PC-3 (cell line): ENCODE measurements around the gene FAM98C. TPM values are rescaled to one million over a fixed set of nuclear protein-coding genes. Genes with fewer than 3 reads are reported as not detected.
A peak's percentile ranks its signal among the peaks of the same experiment; 100 is the strongest.

Experiments
- ATAC-seq: fragments of 200-7000 bp; cut with Tn5 transposase; 2 replicates; pipeline ENCODE4 v1.9.1; 2020; ENCODE audit warnings: mild to moderate bottlenecking, moderate library complexity
- BruUV-seq: library from RNA; stranded (reverse); fragments of 400-500 nt; replicated peaks from 2 replicates; lab custom pipeline; 2021; lab: Mats Ljungman, UMichigan
- CTCF ChIA-PET: fragments of 300-600 bp; sonication (Branson Sonifier 250); formaldehyde crosslinking; loops from one replicate; lab custom pipeline; 2022; ENCODE audit warnings: antibody characterized with exemption; lab: Charles Lee
- POLR2A ChIA-PET: fragments of 300-600 bp; sonication (Branson Sonifier 250); formaldehyde crosslinking; loops from one replicate; lab custom pipeline; 2022; ENCODE audit warnings: antibody characterized with exemption; ENCODE audit not compliant: unreplicated experiment; lab: Charles Lee
- DNase-seq: peaks from one replicate; pipeline ENCODE4 v3.0.0-alpha.2; 2015
- H2AFZ ChIP-seq: fragments of 300-600 bp; sonication (generic); 2 replicates; pipeline ENCODE4 v1.6.0; 2016; ENCODE audit warnings: antibody characterized with exemption, low read length
- H3F3A ChIP-seq: fragments of 300-600 bp; sonication (generic); one replicate; pipeline ENCODE4 v1.6.0; 2017; ENCODE audit warnings: antibody characterized with exemption, low read length, control low read depth, mild to moderate bottlenecking; ENCODE audit not compliant: unreplicated experiment
- H3K27ac ChIP-seq: fragments of 300-600 bp; sonication (generic); 2 replicates; pipeline ENCODE4 v1.5.1; 2016; ENCODE audit warnings: mild to moderate bottlenecking, low read length
- H3K27me3 ChIP-seq: fragments of 300-600 bp; sonication (generic); 2 replicates; pipeline ENCODE4 v1.6.1; 2016; ENCODE audit warnings: low read length, mixed read lengths
- H3K36me3 ChIP-seq: fragments of 300-600 bp; sonication (generic); 2 replicates; pipeline ENCODE4 v1.6.1; 2016; ENCODE audit warnings: low read depth, mixed run types, low read length, mixed read lengths
- H3K4me1 ChIP-seq: fragments of 300-600 bp; sonication (generic); 2 replicates; pipeline ENCODE4 v1.5.1; 2016; ENCODE audit warnings: low read length; ENCODE audit not compliant: insufficient read depth
- H3K4me2 ChIP-seq: fragments of 300-600 bp; sonication (generic); 2 replicates; pipeline ENCODE4 v1.6.0; 2016; ENCODE audit warnings: low read length
- H3K4me3 ChIP-seq: fragments of 300-600 bp; sonication (generic); 2 replicates; pipeline ENCODE4 v1.5.1; 2016; ENCODE audit warnings: mild to moderate bottlenecking, low read length, mixed read lengths
- H3K79me2 ChIP-seq: fragments of 300-600 bp; sonication (generic); 2 replicates; pipeline ENCODE4 v1.6.1; 2017; ENCODE audit warnings: low read length, mixed read lengths
- H3K9ac ChIP-seq: fragments of 300-600 bp; sonication (generic); 2 replicates; pipeline ENCODE4 v1.6.0; 2016; ENCODE audit warnings: mild to moderate bottlenecking, low read length
- H3K9me2 ChIP-seq: fragments of 300-600 bp; sonication (generic); replicated peaks from 2 replicates; pipeline ENCODE4 v1.6.1; 2016; ENCODE audit warnings: mixed run types, low read length, mixed read lengths
- H3K9me3 ChIP-seq: fragments of 300-600 bp; sonication (generic); 2 replicates; pipeline ENCODE4 v1.6.1; 2016; ENCODE audit warnings: low read length, mixed read lengths
- H4K20me1 ChIP-seq: fragments of 300-600 bp; sonication (generic); 2 replicates; pipeline ENCODE4 v1.6.1; 2016; ENCODE audit warnings: low read length, mixed read lengths
- CTCF ChIP-seq: fragments of 300-600 bp; sonication (generic); conservative IDR thresholded peaks from 2 replicates; pipeline ENCODE4 v1.5.1; 2017; ENCODE audit warnings: antibody characterized with exemption, low read depth, mild to moderate bottlenecking, low read length
- EZH2 ChIP-seq: fragments of 300-600 bp; sonication (generic); IDR thresholded peaks from one replicate; pipeline ENCODE4 v1.6.1; 2017; ENCODE audit warnings: antibody characterized with exemption, mild to moderate bottlenecking, low read length; ENCODE audit not compliant: unreplicated experiment
- EZH2phosphoT487 ChIP-seq: fragments of 300-600 bp; sonication (generic); IDR thresholded peaks from 2 replicates; pipeline ENCODE4 v1.6.1; 2018; ENCODE audit warnings: mild to moderate bottlenecking, antibody characterized with exemption, low read length, borderline replicate concordance
- intact Hi-C: fragments of 100-400 bp; cut with micrococcal nuclease; formaldehyde crosslinking; loops from 2 replicates; pipeline ENCODE4 v1.9.0; 2023
- total RNA-seq: library from RNA; depleted of rRNA; stranded (reverse); fragments of >200 nt; gene quantifications from 2 replicates; pipeline ENCODE4 v1.2.3, GENCODE V29; 2014

The FAM98C gene
- total RNA-seq, 1 experiment from 2014 or later = 23.5 TPM

DNA sequence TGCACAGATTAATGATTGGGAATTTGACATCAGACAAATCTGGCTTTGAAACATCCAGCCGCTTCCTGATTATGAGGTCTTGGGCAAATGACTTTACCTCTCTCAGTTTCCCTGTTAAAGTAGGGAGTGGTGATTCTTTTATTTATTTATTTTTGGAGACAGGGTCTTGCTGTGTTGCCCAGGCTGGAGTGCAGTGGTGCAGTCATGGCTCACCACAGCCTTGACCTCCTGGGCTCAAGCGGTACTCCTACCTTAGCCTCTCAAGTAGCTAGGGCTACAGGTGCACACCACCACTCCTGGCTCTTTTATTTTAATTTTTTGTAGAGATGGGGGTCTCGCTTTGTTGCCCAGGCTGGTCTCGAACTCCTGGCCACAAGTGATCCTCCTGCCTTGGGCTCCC, 25.8 kb upstream of the FAM98C start:
- ATAC-seq (no peak), DNase-seq (no peak)
- CTCF ChIA-PET = no interaction called here
- Histone ChIP-seq H3K9me2 (no peaks in the 10 kb centered on the region), H3K36me3 (peaks cover 15% of the 10 kb centered on the region), H3K4me1 (peaks cover 15% of the 10 kb centered on the region), H3K27me3 (no peaks in the 10 kb centered on the region), H3K4me2 (peak overlapping the region; percentile 98; the same call in 1 of the 2 replicates), H4K20me1 (peaks cover 16% of the 10 kb centered on the region; the same call in 1 of the 2 replicates), H3K9me3 (no peaks in the 10 kb centered on the region), H2AFZ (no peak overlapping the region), H3K4me3 (no peak overlapping the region; the same call in 1 of the 2 replicates), H3K27ac (no peak overlapping the region), H3F3A (no peaks in the 10 kb centered on the region), H3K79me2 (peaks cover 36% of the 10 kb centered on the region), H3K9ac (no peak overlapping the region)
- no TSS peak for BruUV-seq
- TF ChIP-seq CTCF (no peak), EZH2 (no peak), EZH2phosphoT487 (no peak)
- intact Hi-C loops = no loop called here
- POLR2A ChIA-PET = no interaction called here

- Histone ChIP-seq H3K79me2 (peaks cover 36% of the 10 kb centered on the region), H3K9me2 (no peaks in the 10 kb centered on the region), H2AFZ (no peak overlapping the region), H3K27ac (no peak overlapping the region), H3K4me2 (no peak overlapping the region), H3F3A (no peaks in the 10 kb centered on the region), H4K20me1 (peaks cover 16% of the 10 kb centered on the region; the same call in 1 of the 2 replicates), H3K36me3 (peaks cover 23% of the 10 kb centered on the region), H3K9me3 (no peaks in the 10 kb centered on the region), H3K9ac (no peak overlapping the region), H3K4me1 (peaks cover 15% of the 10 kb centered on the region), H3K27me3 (no peaks in the 10 kb centered on the region), H3K4me3 (no peak overlapping the region)
- no peak for ATAC-seq
- TF ChIP-seq CTCF = no peak
- DNase-seq = no peak
- intact Hi-C loops = no loop called here
- POLR2A ChIA-PET = no interaction called here
- BruUV-seq = no TSS peak
- CTCF ChIA-PET = no interaction called here
These were observed 24.0 kb upstream of the FAM98C start for GRCh38 chr19:38378866-38379265.

DNA sequence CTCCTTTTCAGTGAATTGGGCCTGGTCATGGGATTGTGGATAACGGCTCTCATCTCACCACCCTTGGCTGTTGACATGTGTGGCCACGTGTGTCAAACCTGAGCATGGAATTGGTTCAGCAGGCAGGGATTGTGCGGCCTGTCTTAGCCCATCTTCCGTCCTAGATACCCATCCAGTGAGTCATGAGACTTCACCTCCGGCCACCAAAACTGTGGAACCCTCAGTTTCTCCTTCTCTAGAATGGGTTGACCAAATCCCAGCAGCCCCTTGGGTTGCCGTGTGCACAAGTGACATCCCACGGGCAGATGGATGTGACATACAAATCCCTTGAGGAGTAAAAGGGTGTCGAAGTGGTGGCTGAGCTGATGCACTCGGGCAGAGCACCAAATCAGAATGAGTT, 21.8 kb upstream of the FAM98C start:
- H4K20me1 ChIP-seq = peaks cover 10% of the 10 kb centered on the region; the same call in 1 of the 2 replicates
- peaks cover 21% of the 10 kb centered on the region for H3K79me2 ChIP-seq
- POLR2A ChIA-PET = no interaction called here
- no TSS peak for BruUV-seq
- H3K4me2 ChIP-seq = no peak overlapping the region
- H3K36me3 ChIP-seq = peaks cover 23% of the 10 kb centered on the region
- ATAC-seq = no peak
- DNase-seq = no peak
- no peak overlapping the region for H2AFZ ChIP-seq
- H3K9me3 ChIP-seq = no peaks in the 10 kb centered on the region
- intact Hi-C loops = no loop called here
- no peaks in the 10 kb centered on the region for H3K27me3 ChIP-seq
- CTCF ChIA-PET = no interaction called here
- no peak overlapping the region for H3K27ac ChIP-seq
- H3K4me3 ChIP-seq = no peak overlapping the region
- H3F3A ChIP-seq = no peaks in the 10 kb centered on the region
- TF ChIP-seq CTCF (no peak), EZH2 (no peak), EZH2phosphoT487 (no peak)
- H3K9me2 ChIP-seq = no peaks in the 10 kb centered on the region
- H3K9ac ChIP-seq = no peak overlapping the region
- H3K4me1 ChIP-seq = peaks cover 8% of the 10 kb centered on the region
